ENCODE measurements around the gene ADAMTS2.

- no peak for TF ChIP-seq EZH2 (IDR thresholded peaks at IDR 0.05; ENCODE audit: low read length, missing control alignments)
- no peak for TF ChIP-seq CTCF (conservative IDR thresholded peaks at IDR 0.05 in 1 of 2, IDR thresholded peaks at IDR 0.05 in 1 of 2; ENCODE audit: low read depth in 1 of 2, low read length in 2 of 2)
These were observed 27.6 kb downstream of the ADAMTS2 start for GRCh38 chr5:179317411-179318220.
